COLO668 (cell line): ENCODE results near the gene ETV5.

Source experiments
- DNase-seq: peaks from one replicate; lab custom pipeline; 2025; ENCODE audit not compliant: unreplicated experiment; lab: John Stamatoyannopoulos, UW

ETV5 gene

DNA sequence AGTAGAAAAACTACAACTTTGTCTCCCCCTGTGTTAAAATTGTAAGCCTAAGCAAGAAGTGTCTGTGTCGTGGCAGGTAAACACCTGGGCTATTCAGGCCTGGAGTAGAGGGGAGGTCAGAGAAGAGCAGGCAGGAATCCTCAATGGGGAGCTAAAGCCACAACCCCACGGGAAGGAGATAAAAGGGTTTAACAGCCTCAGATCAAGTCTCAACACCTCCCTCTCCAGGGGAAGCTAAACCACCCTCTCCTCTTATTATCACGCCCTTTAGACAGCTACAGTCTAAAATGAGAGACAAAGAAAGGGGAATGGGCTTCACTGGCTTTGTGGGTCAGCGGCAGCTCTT is 11.6 kb downstream of the ETV5 start:
- DNase-seq = no peak

DNA sequence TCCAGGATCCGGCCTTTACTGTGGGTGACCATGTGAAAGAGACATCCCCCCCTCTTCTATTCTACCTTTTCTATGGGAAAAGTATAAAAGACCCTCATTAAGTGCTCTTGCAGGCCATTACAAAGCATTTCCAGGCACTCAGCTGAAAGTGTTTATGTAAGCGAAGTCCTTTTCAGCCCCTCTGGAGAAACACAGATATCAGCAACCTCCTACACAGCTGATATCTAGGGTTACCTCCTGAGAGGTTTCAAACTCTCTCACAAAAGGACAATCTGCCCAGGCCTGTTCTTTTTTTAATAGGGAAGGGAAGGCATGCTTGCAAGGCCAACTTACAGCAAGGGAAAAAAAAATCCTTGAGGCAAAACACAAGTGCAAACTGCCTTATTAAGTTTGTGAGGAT is 12.6 kb downstream of the ETV5 start:
- DNase-seq = no peak

- no peak for DNase-seq
Measured at GRCh38 chr3:186095561-186096081, 13.3 kb downstream of the ETV5 start.

- no peak for DNase-seq
Measured at GRCh38 chr3:186094696-186095425, 14.0 kb downstream of the ETV5 start.

GRCh38 chr3:186094271-186094670 is 14.6 kb downstream of the ETV5 start:
- DNase-seq = no peak

- DNase-seq = no peak
Measured at GRCh38 chr3:186093271-186093900, 15.5 kb downstream of the ETV5 start.

GRCh38 chr3:186092360-186093070 is 16.4 kb downstream of the ETV5 start:
- DNase-seq = no peak

GRCh38 chr3:186090901-186091300 is 18.0 kb downstream of the ETV5 start:
- DNase-seq = no peak

DNA sequence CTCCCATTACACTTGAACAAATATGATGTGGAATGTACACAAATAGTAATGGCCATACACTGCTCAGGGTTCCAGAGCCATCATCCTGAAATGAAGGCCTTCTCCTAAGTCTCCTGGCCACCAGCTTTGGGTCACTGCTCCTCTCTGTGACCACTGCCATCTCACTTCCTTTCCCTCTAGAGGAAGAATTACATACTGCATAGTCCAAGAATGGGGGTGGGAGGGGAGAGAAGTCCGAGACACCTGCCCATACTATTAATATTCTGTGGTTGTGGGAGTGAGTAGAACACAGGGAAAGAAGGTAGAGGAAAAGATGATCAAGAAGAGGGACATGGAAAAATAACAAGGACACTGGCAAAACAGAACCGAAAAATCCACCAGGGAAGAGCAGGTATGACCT is 20.6 kb downstream of the ETV5 start:
- no peak for DNase-seq

DNA sequence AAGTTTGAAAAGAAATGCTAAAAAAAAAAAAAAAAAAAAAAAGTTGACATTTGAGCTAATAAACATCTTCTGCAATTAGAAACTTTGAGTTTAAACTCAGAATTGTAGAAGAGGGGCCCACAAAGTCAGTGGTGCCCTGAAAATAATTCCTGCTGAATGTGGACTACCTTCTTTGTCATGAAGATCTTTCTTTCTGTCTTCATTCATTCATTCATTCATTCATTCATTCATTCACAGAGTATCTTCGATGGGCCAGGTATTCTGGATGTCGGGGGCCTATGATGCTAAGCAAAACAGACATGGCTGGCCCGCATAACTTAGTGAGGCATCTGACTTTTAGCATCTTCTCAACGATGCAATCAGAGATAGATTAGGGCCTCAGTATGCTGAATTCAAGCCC is 24.6 kb downstream of the ETV5 start:
- no peak for DNase-seq

DNA sequence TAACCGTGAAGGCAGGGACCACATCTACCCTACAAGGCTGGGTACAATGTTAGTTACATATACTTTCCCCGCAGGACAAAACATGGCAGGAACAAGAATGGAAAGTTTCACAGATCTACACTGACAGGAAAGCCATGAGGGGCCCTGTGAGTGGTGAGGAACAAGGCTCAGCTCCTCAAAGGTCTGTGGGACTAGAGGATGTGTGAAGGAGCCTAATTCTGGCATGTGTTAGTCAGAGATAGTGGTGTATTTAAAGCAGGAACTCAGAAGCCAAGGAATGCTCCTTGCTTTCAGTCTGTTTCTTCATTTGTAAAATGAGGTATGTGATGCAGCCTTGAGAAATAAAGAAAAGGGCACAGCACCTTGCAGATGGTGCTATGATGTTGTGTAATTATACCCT is 25.1 kb downstream of the ETV5 start:
- no peak for DNase-seq

DNA sequence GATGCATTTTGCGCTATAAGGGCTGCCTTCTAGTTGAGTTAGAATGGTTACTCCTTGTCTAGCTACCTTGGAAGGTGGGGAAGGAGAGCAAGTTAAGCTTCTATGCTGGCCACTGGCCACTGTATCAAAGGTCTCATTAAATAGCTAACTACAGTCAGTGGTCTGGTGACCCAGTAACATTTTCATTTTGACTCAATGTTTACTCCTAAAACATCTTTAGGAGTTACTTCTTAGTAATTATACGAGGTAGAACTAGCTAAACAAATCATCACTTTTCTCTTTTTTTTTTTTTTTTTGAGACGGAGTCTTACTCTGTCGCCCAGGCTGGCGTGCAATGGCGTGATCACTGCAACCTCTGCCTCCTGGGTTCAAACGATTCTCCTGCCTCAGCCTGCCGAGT is 26.7 kb downstream of the ETV5 start:
- DNase-seq = no peak

- DNase-seq = no peak
Measured at GRCh38 chr3:186081678-186082077, 27.2 kb downstream of the ETV5 start.

DNA sequence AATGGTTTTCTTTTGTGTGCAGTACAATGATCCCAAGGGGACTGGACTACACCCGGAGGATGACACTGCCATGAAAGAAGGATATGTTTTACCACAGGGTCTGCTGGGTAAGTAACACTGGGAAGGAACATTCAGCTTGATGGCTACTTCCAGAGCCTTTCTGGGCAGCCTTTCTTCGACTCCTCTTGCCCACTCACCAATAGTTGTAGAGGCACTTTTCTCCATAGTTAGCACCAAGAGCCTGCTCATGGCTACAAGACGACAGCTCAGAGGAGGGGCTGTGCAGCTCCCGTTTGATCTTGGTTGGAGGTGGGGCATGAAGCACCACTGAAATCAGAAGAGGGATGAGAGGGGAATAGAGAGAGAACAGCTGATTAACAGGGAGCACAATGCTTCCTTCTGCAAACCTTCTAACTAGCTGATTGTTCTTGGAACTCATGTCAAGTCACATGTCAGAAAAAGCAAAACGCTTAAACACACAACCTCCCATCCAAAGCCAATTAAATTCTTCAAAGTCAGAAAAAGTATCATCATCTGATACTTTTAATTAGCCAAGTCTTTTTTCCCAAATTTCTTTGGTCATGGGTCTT is 27.9 kb downstream of the ETV5 start:
- DNase-seq = no peak

- no peak for DNase-seq
Measured at GRCh38 chr3:186079925-186080324, 29.0 kb downstream of the ETV5 start.

DNA sequence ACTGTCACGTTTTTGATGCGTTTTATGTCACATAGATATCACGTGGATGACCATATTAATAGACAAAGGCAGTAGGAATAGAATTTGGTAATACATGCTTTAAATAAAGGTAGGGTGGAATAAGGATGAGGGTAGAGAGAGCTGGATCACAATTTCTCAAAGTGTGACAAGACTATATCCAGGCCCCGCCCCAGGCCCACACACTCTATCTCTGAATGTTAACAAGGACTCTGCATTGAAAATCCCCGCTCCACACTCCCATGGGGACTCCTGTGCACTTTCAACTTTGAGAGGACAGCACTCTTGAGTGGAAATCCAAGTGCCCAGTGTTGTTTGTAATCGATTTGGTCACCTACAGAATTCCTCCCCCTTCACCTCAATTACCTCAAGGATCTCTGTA is 31.4 kb downstream of the ETV5 start:
- no peak for DNase-seq

DNA sequence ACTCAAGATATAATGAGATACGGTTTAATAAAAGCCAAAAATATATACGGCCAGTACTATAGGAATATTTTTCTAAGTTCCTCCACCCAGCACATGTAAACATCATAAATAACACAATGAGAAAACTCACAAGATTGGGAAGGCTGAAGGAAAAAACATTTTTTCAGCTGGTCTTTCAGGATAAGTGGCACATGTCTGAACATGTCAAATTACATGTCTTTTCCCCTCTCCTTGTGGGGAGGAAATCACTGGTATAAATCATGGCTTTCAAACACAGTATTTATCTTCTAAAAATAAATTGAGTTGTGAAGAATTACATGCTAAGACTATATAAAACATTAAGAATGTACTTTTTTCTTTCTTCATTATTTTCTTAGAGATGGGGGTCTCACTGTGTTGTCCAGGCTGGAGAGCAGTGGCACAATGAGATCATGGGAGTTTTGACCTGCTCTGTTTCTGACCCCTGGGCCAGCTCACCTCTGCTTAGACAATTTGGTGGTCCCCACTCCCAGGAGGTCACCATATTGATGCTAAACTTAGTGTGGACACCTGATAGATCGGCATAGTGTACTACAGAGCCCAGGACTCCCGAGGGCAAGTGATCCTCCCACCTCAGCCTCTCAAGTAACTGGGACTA is 32.8 kb downstream of the ETV5 start:
- DNase-seq = no peak

GRCh38 chr3:186075489-186075888 is 33.4 kb downstream of the ETV5 start:
- DNase-seq = no peak

DNA sequence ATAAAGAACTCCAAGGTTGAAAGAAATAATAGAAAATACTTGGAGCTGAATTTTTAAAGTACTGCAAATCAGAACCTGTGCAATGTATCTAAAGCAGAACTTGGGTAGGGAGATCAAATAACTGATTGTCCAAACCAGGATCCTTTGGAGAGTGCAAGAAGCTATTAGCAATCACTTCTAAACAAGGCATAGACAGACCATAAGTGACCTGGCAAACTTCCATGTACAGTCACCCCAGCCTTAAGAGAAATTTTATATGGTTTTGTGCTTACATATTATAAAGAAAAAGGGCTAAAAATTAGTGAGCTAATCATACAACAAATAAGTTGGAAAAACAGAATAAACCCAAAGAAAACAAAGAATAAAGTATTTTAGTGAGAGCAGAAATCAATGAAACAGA is 35.2 kb downstream of the ETV5 start:
- no peak for DNase-seq

- no peak for DNase-seq
Measured at GRCh38 chr3:186070996-186071395, 37.9 kb downstream of the ETV5 start.

DNA sequence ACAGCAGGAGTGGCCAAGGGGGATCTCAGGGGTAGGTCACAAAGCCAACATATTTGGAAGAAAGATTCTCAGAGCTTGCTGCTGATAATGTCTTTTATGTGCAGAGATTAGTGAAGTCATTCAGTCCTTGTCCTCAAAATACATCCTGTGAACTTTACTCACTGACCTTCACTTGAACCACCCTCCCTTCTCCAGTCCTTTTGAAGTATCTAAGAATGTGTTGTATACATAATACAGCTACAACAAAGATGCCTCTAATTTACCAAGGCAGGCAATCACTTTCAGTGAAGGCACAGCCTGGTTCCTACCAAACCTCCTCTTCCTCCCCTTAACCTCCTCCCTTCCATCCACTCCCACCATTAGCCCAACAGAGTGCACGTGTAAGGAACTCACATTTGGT is 38.3 kb downstream of the ETV5 start:
- DNase-seq = no peak
